Measurements from ENCODE around the gene WAPL. TPM values are rescaled to one million over a fixed set of nuclear protein-coding genes. Genes with fewer than 3 reads are reported as not detected.
A peak's percentile ranks its signal among the peaks of the same experiment; 100 is the strongest.
"Not testable (repeated sequence)": the region's sequence is repeated elsewhere in the genome, so short reads cannot be mapped to it uniquely, and the experiment has no call there.

Gene WAPL
- total RNA-seq, 1 experiment from 2014 or later, result 39.5 TPM

GRCh38 chr10:86525713-86526112 is 4.1 kb upstream of the WAPL start:
- in situ Hi-C loops (cut with HindIII; ENCODE audit: low sequenced_read_pairs); DNase-seq (ENCODE audit: low spot score): not testable (repeated sequence)

- in situ Hi-C loops (cut with HindIII; ENCODE audit: low sequenced_read_pairs), result no loop called here
- no peak for DNase-seq (ENCODE audit: low spot score)
These were observed 2.8 kb upstream of the WAPL start for GRCh38 chr10:86524225-86524962.

- peak; percentile 67 for DNase-seq (ENCODE audit: low spot score)
- in situ Hi-C loops (cut with HindIII; ENCODE audit: low sequenced_read_pairs), result no loop called here
These were observed 1.8 kb upstream of the WAPL start for GRCh38 chr10:86523348-86523747.

GRCh38 chr10:86522510-86522855 is 891 bp upstream of the WAPL start:
- in situ Hi-C loops (cut with HindIII; ENCODE audit: low sequenced_read_pairs), result no loop called here
- DNase-seq (ENCODE audit: low spot score), result peak; percentile 30

GRCh38 chr10:86520871-86521677 is 518 bp downstream of the WAPL start:
- DNase-seq (ENCODE audit: low spot score), result peak; percentile 20
- in situ Hi-C loops (cut with HindIII; ENCODE audit: low sequenced_read_pairs), result no loop called here

- no peak for DNase-seq (ENCODE audit: low spot score)
- in situ Hi-C loops (cut with HindIII; ENCODE audit: low sequenced_read_pairs), result no loop called here
These were observed 2.8 kb downstream of the WAPL start for GRCh38 chr10:86518781-86519180.

GRCh38 chr10:86512137-86512536 is 9.5 kb downstream of the WAPL start:
- in situ Hi-C loops (cut with HindIII; ENCODE audit: low sequenced_read_pairs), result no loop called here
- DNase-seq (ENCODE audit: low spot score), result peak; percentile 23

- in situ Hi-C loops (cut with HindIII; ENCODE audit: low sequenced_read_pairs), result no loop called here
- DNase-seq (ENCODE audit: low spot score), result no peak
These were observed 10.3 kb downstream of the WAPL start for GRCh38 chr10:86511027-86511865.

GRCh38 chr10:86509145-86509544 is 12.4 kb downstream of the WAPL start:
- in situ Hi-C loops (cut with HindIII; ENCODE audit: low sequenced_read_pairs), result no loop called here
- DNase-seq (ENCODE audit: low spot score), result no peak

- in situ Hi-C loops (cut with HindIII; ENCODE audit: low sequenced_read_pairs), result no loop called here
- DNase-seq (ENCODE audit: low spot score), result no peak
These were observed 13.4 kb downstream of the WAPL start for GRCh38 chr10:86508217-86508616.

GRCh38 chr10:86506499-86506898 is 15.1 kb downstream of the WAPL start:
- in situ Hi-C loops (cut with HindIII; ENCODE audit: low sequenced_read_pairs), result no loop called here
- DNase-seq (ENCODE audit: low spot score), result no peak

- in situ Hi-C loops (cut with HindIII; ENCODE audit: low sequenced_read_pairs), result no loop called here
- DNase-seq (ENCODE audit: low spot score), result no peak
These were observed 15.5 kb downstream of the WAPL start for GRCh38 chr10:86506062-86506461.

GRCh38 chr10:86504510-86504909 is 17.1 kb downstream of the WAPL start:
- in situ Hi-C loops (cut with HindIII; ENCODE audit: low sequenced_read_pairs), result no loop called here

GRCh38 chr10:86500846-86501245 is 20.7 kb downstream of the WAPL start:
- in situ Hi-C loops (cut with HindIII; ENCODE audit: low sequenced_read_pairs), result no loop called here
- DNase-seq (ENCODE audit: low spot score), result no peak

More at GRCh38 chr10:86504510-86504909, 17.1 kb downstream of the WAPL start:
- no peak for DNase-seq (ENCODE audit: low spot score)

- DNase-seq (ENCODE audit: low spot score), result no peak
- in situ Hi-C loops (cut with HindIII; ENCODE audit: low sequenced_read_pairs), result no loop called here
These were observed 23.0 kb downstream of the WAPL start for GRCh38 chr10:86498598-86498997.

GRCh38 chr10:86497621-86498020 is 24.0 kb downstream of the WAPL start:
- in situ Hi-C loops (cut with HindIII; ENCODE audit: low sequenced_read_pairs), result no loop called here
- DNase-seq (ENCODE audit: low spot score), result no peak

- in situ Hi-C loops (cut with HindIII; ENCODE audit: low sequenced_read_pairs), result no loop called here
- DNase-seq (ENCODE audit: low spot score), result no peak
These were observed 31.5 kb downstream of the WAPL start for GRCh38 chr10:86489960-86490612.

- in situ Hi-C loops (cut with HindIII; ENCODE audit: low sequenced_read_pairs), result no loop called here
- DNase-seq (ENCODE audit: low spot score), result no peak
These were observed 32.4 kb downstream of the WAPL start for GRCh38 chr10:86489071-86489810.

- in situ Hi-C loops (cut with HindIII; ENCODE audit: low sequenced_read_pairs), result no loop called here
- DNase-seq (ENCODE audit: low spot score), result no peak
These were observed 34.7 kb downstream of the WAPL start for GRCh38 chr10:86486856-86487255.
